Keratinocyte (primary cell): ENCODE data around the gene DGKQ.

Experiments
- EZH2 ChIP-seq: IDR thresholded peaks from one replicate; pipeline ENCODE4 v1.6.1; 2012; ENCODE audit warnings: inconsistent platforms, mild to moderate bottlenecking, low read length, moderate library complexity
- TF ChIP-seq, protein P1 (sequence below), 3 experiments: IDR thresholded peaks in 1 of 3; conservative IDR thresholded peaks in 1 of 3; optimal IDR thresholded peaks in 1 of 3; 2 replicates in 2 of 3; 3 replicates in 1 of 3; pipeline versions ENCODE3 to v1.5.1; 2011; ENCODE audit warnings: low read length in 3 of 3, mild to moderate bottlenecking in 3 of 3, moderate library complexity in 2 of 3, control low read depth in 1 of 3, inconsistent platforms in 1 of 3; ENCODE audit not compliant: insufficient read depth in 2 of 3; ENCODE audit errors: extremely low read depth in 1 of 3

DNA sequence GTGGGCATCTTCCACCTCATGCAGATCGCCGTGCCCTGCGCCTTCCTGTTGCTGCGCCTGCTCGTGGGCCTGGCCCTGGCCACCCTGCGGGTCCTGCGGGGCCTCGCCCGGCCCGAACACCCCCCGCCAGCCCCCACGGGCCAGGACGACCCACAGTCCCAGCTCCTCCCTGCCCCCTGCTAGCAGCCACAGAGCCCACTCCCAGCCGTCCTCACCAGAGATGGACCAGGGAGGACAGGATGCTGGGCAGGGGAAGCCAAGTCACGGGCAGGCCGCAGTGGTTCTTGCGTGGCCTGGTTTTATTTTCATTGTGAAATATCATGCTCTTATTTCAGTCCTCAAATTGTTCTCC, 15.1 kb downstream of the DGKQ start:
- TF ChIP-seq, protein P1, sequence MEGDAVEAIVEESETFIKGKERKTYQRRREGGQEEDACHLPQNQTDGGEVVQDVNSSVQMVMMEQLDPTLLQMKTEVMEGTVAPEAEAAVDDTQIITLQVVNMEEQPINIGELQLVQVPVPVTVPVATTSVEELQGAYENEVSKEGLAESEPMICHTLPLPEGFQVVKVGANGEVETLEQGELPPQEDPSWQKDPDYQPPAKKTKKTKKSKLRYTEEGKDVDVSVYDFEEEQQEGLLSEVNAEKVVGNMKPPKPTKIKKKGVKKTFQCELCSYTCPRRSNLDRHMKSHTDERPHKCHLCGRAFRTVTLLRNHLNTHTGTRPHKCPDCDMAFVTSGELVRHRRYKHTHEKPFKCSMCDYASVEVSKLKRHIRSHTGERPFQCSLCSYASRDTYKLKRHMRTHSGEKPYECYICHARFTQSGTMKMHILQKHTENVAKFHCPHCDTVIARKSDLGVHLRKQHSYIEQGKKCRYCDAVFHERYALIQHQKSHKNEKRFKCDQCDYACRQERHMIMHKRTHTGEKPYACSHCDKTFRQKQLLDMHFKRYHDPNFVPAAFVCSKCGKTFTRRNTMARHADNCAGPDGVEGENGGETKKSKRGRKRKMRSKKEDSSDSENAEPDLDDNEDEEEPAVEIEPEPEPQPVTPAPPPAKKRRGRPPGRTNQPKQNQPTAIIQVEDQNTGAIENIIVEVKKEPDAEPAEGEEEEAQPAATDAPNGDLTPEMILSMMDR (optimal IDR thresholded peaks at IDR 0.05 in 1 of 3, IDR thresholded peaks at IDR 0.05 in 1 of 3, conservative IDR thresholded peaks at IDR 0.05 in 1 of 3; ENCODE audit: extremely low read depth in 1 of 3, insufficient read depth in 2 of 3, low read length in 3 of 3), result no peak
- TF ChIP-seq EZH2, result no peak
